ENCODE data around the gene KCNJ9.

Gene KCNJ9

DNA sequence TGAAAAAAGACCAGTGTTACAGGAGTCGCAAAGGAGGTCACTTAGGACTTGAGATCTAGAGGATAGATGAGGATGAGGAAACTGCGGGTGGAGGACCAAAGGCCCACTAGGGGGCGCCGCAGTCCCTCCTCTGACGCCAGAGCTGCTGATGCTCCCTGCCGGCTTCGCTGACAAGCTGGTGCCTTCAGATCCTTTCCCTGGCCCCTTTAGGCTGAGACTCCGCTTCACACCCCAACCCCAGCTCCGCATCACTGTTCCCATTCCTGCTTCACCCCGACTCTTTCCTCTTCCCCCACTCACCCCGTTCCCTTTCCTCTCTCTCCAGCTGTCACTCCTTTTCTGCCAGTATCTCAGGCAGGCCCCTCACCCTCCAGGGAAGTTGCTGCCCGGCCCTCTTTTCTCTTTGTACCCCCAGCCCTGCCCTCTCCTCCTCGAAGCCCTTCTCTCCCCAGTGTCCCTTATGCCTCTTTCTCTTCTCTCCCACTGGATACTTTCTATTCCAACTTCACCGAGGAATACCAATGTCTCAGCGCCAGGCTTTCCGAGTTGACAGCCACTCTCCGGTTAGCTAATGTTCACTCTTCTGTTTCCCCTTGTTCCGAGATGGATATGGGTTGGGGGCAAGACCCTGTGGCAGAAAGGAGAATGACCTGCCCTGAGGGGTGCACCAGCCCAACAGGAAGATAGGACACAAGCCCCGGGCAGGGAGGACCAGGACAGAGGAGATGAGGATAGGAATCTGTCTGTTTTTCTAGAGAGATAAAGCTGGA, 4.5 kb downstream of the KCNJ9 start:
- DNase-seq (ENCODE audit: extremely low spot score, insufficient read length, low read depth) = peak; percentile 74
- peak; percentile 77 for FAIRE-seq

DNA sequence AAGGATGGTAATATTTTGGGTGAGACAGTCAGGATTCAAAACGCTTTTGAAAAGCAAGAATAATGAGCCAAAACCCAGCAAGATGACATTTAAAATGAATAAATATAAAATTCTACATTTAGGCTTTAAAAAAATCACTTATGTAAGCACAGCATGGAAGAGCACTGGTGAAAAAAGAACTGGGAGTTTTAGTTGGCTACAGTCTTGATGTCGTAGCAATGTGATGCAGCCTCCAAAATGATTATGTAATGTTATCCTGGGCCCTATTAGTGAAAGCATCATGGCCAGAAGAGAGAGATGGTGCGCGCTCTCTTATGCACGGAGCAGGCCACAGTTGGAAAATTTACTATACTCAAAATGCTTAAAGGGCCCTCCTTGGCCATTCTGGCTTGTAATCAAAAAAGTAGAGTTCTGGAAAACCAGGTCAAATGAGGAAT, 5.1 kb downstream of the KCNJ9 start:
- no peak for DNase-seq (ENCODE audit: extremely low spot score, insufficient read length, low read depth)
- no peak for FAIRE-seq

DNA sequence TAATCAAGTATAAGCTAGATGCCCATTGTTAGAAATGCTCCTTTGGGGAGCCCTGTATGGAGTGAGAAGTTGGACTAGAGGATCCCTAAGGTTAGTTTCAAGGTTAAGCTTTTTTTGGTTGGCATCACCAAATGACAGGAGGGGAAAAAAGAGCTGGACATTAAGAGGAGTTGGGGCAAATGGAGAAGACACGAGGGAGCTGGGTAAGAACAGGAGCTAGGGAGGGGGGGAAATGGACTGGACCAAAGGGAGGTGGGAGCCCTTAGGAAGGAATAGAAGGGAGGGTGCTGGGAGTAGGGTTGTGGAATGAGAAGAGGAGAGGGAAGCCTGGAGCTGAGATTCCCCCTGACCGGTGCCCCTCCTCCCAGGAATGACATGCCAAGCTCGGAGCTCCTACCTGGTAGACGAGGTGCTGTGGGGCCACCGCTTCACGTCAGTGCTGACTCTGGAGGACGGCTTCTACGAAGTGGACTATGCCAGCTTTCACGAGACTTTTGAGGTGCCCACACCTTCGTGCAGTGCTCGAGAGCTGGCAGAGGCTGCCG, 5.9 kb downstream of the KCNJ9 start:
- FAIRE-seq (no peak), DNase-seq (ENCODE audit: extremely low spot score, insufficient read length, low read depth) (no peak)

DNA sequence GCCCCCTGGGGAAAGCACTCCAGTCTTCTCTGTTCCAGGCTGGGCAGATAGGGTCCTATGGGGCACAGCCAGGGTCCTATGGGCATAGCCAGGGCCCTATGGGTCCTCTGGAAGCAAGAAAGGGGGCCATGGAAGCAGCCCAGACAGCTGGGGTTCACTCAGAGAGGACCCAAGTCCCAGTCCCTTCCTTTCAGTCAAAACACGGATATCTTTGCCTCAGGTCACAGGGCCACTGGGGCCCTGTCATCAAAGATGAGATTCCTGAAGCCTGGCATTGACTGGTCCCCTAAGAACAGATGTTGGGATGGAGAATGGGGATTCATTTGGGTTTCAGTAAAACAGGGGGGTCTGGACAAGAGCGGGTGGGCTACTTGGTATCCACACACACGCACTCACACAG, 8.5 kb downstream of the KCNJ9 start:
- no peak for DNase-seq (ENCODE audit: extremely low spot score, insufficient read length, low read depth)
- FAIRE-seq = no peak

DNA sequence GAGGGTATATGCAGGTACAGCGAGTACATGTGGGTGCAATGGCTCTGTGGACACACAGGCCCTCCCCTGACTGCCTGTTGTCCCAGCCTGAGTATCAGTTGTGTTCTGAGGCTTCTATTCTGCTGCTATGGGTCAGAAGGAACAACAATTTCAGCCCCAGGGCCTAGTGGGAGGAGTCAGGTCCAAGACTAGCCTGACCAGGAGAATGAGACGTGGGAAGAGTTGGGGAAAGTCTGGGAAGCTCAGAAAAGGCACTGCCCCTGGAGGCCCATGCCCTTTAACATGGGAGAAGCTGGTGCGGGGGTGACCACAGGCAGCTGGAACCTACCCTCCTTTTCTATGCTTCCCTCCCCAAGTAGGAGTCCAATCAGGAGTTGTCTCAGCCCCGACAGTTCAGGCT, 9.4 kb downstream of the KCNJ9 start:
- FAIRE-seq (no peak), DNase-seq (ENCODE audit: extremely low spot score, insufficient read length, low read depth) (no peak)

DNA sequence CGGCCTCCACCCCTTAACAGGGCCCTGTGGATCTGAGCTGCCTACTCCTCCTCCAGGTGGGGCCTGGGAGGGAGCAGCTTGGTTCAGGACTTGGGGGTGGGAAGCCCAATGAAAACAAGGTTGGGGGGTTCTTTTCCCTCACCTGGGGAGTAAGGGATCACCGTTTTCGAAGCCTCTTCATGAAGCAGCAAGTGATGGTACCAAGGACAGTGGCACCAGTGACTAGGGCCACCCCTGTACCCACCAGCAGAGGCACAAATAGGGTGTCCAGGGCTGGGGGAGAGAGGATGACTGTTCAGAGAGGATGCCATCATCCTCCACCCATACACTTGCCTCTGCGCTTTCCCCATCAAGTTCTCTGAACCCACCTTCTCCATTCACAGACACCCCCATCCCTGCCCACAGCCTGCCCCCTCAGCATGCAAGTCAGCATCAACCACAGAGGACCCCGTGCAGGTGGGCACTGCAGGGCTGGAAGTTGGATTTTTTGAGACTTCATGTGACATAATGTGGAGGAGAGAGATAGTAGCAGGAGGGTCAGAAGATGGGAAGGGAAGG, 10.4 kb downstream of the KCNJ9 start:
- no peak for DNase-seq (ENCODE audit: extremely low spot score, insufficient read length, low read depth)
- FAIRE-seq = no peak

DNA sequence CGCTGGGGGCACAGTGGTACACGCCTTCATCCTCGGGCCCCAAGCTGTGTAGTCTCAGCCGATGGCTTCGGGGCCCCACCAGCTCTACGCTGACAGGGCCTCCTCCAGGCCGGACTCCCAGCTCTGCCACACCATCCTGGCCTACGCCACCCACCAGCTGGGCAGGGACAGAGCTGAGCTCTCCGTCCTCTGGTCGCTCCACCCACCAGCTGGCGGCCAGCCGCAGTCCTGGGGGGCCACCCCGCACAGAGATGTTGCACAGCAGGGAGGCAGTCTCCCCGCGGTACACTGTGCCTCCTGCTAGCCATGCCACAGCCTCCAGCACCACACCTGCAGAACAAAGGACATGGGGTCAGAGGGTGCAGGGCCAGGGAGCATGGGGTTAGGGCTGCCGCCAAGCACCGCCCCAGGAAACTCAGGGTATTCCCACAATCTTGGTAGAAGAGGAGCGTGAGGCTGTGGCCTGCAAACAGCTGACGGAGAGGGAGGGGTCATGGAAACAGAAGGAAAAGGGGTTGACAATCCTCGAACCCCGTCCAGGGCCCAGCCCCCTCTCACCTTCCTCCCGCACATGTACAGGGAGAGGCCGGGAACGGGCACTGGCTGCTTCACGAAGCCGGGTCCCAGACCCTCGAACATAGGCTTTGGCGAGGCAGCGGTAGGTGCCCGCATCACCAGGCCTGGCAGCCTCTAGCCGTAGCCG, 11.2 kb downstream of the KCNJ9 start:
- FAIRE-seq = no peak
- no peak for DNase-seq (ENCODE audit: extremely low spot score, insufficient read length, low read depth)

DNA sequence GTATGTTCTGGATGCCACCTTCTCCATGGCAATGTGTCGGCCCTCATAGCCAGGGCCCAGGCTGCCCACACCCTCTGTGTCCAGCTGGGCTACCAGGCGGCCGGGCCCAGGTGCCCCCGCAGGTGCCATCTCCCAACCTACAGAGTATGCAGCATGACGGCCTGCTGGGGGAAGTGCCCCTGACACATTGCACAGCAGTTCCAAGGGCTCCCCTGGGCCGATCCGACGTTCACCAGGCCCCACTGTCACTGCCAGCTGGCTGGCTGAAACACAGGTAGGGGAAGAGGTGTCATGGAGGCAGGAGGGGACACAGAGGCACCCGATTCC, 11.7 kb downstream of the KCNJ9 start:
- DNase-seq (ENCODE audit: extremely low spot score, insufficient read length, low read depth) (no peak), FAIRE-seq (no peak)

DNA sequence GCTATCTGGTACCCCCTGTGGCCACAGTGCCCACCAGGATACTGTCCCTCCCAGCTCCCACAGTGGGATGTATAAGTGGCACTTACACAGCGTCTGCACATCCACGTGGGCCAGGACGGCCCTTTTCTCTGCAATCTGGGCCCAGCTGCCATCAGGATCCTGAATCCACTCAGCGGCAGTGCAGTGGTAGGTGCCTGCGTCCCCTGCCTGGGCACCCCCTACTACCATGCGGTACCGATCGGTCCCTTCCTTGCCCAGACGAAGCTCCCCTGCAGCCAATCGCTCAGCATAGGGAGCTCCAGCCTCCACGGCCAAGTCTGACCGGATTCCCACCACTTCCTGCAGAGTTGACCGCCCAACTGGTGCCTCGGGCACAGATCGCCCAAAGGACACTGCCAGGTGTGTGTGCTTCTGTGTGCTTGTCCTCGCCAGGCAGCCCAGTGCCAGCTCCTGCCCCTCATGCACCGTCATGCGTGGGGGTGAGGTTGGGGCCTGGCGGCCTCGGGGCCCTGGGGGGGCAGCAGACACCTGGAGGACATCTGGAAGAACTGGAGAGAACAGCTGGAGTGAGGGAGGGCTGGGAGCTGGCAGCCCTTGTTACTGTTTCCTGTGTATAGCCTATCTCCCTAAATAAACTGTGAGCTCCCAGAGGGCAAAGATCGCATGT, 12.4 kb downstream of the KCNJ9 start:
- FAIRE-seq = no peak
- DNase-seq (ENCODE audit: extremely low spot score, insufficient read length, low read depth) = no peak

DNA sequence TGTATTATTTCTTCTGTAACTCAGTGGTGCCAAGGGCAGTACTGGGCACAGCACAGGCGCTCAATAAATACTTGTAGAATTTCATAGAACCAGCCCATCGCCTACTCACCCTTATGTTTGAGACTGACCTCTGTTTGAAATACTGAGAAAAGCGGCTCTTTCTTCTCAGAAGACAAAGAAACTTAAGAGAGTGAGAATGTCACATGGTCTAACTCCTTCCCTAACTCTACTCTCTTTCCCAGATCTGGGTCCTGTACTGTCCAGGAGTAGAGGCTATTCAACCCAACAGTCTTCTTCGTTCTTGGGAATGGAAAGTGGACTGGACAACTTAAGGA, 12.9 kb downstream of the KCNJ9 start:
- FAIRE-seq (no peak), DNase-seq (ENCODE audit: extremely low spot score, insufficient read length, low read depth) (no peak)

DNA sequence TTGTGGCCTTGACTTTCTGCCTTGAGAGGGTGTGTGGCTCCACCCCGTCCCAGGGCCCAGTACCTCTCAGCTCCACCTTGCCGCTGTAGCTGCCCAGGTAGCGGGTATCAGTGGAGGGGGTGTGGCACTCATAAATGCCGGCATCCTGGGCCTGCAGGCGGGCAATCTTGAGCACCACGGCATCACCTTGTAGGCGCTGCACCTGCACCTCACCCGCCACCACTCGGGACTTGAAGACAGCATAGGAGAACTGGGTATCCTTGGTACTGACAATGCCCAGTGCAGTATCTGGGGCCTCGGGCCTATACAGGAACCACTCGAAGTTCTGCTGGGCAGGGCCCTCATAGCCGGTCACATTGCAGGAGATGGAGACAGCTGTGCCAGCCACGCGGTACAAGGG, 13.5 kb downstream of the KCNJ9 start:
- no peak for DNase-seq (ENCODE audit: extremely low spot score, insufficient read length, low read depth)
- FAIRE-seq = no peak

DNA sequence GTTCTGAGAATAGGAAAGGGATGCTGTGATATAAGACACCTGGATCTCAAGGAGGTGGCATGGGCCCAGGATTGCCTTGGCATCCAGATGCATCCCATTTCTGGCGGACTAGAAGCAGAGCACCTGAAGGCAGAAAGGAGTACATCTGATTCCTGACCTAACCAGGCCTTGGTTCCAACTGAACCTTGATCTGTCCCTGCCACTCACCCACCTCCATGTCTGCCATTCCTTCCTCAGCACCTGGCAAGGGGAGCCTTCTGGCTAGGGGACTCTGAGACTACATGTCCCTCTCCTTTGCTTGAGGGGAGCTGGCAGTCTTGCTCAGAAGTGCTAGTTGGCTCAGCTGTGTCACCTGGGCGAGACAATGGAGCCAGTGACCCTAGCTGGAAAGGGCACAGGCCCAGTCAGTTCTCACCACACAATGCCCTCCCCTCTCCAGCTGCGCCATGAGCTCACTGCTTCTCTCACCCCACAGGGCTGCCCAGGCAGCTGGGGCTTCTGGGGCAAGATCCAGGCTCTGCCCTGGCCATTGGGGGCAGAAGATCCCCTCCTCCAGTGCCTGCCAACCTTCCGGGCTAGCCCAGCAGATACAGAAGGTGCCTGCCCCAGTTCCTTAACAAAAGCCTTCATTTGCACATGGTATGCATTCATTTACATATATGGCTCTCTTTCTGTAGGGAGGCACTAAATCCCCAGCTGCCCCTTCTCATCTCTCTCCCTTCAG, 14.2 kb downstream of the KCNJ9 start:
- no peak for FAIRE-seq
- DNase-seq (ENCODE audit: extremely low spot score, insufficient read length, low read depth) = no peak

DNA sequence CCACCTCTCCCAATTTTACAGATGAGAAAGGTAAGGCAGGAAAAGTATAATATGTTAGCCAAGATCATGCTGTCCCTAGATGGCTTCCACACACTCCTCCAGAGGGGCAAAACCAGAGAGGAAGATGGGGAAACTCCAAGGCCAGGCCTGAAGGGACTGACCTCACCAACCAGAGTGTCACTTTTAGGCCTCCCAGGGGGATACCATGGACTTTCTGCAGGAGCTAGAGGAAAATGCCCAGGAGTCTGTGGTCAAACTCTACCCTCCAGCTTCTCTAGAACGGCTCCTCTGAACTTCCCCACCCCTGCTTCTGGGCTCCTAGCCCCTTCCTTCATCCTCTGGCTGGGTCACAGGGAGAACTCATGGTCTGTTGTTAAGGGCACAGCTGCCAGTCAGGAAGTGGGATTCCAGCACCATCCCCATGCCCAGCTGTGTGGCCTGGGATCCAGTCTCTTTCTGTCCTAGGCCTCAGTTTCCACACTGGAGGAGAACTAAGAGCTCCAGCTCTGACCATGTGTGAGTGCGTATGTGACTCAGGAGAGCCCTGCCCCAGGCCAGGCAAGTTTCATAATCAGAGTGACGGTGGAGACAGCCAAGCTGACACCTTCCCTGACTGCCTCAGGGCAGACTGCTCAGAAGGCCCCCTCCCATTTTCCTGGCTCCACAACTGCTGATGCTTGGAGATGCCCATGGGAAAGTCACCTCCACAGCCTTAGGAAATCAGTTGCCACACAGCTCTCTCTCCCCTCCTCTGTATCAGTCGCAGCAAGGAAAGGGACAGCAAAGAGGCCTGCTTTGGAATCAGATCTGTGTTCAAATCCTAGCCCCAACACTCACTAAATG, 15.2 kb downstream of the KCNJ9 start:
- DNase-seq (ENCODE audit: extremely low spot score, insufficient read length, low read depth) = no peak
- FAIRE-seq = no peak

DNA sequence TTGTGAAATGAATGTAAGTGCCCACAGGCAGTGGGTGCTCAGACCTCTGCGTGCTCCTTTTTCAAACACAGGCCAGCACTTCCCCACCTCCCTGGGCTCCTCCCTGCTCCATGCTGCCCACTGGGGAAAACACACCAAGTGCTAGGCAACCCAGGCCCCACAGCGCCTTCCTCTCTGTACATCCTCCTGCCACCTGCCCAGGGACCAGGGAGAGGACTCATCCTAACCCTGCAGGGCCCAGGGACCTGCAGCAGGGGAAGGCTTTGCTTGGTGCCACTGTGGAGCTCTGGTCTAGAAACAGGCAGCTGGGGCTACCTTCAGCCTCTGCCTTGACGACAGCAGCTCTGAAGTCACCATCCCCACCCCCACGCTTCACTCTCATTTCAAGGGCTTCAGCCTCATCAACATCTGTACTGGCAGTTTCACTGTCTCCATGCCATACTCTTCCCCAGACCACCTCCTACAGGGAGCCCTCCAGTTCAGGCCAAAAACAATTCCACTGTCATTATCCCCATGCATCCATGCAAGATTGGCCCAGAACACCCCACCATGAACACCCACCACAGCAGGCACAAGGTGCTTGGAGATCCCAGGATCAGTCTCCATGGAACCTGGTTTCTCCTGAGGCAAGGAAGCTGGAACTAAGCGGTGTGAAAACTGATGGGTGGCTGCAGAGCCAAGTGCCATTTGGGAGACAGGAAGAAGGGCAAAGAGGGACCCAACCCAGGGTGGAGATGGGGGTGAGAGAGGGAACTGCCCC, 16.0 kb downstream of the KCNJ9 start:
- FAIRE-seq (no peak), DNase-seq (ENCODE audit: extremely low spot score, insufficient read length, low read depth) (no peak)

DNA sequence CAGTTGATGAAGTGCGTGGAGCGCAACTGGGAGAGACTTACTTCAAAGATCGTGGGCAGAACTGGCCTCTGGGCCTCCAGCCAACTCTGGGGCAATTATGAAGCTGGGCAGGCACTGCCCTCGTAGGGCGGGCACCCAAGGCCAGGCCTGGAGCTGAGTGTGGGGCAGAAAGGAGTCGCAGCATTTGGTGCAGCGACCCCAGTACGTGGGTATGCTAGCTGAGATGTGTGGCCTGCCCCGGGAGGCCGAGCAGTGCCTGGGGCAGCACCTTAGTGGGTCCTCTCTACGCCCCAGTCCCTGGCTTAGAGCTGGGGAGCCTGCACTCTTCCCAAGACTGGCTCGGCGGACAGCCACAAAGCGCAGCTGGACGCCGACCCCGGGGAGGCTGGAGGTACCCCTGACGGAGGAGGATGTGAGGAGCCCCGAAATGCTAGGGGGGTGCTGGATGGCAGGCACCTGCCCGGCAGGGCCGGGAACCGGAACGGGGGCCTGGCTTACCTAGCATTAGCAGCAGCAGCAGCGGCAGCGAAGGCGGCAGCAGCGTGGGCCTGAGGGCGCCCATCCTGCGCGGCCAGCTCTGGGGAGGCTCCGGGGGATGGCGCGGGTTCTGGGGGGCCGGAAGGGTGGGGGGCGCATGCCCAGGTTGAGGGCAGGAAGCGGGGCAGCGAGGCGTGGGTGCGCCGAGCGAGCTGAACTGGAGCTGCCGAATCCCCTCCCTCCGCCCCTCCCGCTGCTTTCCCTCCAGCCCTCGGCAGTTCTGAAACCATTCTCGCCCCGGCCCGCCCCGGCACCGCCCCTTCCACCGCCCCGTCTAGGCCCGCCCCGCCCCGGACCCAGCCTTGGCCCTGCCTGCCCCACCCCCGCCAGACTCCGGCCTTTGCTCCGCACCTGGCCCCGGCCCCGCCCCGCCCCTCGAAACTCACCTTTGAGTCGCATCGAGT, 16.8 kb downstream of the KCNJ9 start, which contains the start of gene IGSF8:
TSS of gene IGSF8 (minus strand) at position 709 of the 941 bp plus-strand sequence. CDS start at position 562, 147 bp downstream.
- FAIRE-seq (peak; percentile 74), DNase-seq (ENCODE audit: extremely low spot score, insufficient read length, low read depth) (peak; percentile 78)

DNA sequence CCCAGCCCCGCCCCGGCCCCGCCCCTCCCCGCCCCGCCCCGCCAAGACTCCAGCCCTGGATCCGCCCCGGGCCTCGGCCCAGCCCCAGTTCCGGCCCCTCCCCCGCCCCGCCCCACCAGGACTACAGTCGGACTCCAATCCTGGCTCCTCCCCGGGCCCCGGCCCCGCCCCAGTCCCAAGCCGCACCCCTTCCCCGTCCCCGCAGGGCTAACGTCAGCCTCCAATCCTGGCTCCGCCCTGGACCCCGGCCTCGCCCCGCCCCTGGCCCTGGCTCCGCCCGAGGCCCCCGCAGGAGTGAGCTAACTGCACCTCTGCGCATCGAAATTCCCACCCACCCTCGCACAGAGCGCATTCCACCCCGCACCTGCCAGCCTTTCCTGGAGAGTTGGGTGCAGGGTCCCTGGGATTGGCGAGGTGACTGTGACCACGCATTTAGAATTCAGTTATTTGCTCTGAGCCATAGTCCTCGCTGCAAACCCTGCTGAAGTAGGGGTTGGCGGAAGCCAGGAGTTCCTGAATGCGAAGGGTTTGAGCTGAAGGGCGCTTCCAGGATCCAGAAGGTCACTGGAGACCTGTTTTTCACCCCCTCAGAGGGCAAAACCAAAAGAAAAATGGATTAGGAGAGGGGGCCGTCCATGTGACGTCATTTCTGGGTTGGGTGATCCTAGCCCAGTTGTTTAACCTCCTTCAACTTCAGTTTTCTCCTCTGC, 17.7 kb downstream of the KCNJ9 start:
- DNase-seq (ENCODE audit: extremely low spot score, insufficient read length, low read depth) = peak; percentile 97
- FAIRE-seq = peak; percentile 86
